ENCODE results near the gene MTM1. TPM values are rescaled to one million over a fixed set of nuclear protein-coding genes. Genes with fewer than 3 reads are reported as not detected.

Gene MTM1
- 7.0 TPM for total RNA-seq

- peak; percentile 59 to 95 (median 92) for DNase-seq (ENCODE audit: low read depth in 2 of 3, low spot score in 2 of 3)
These were observed at the start of gene MTM1 for GRCh38 chrX:150568320-150569154. Gene MTM1, plus strand, starts transcription at chrX:150568621. Its CDS starts 23,994 bp downstream, at chrX:150592615.

DNA sequence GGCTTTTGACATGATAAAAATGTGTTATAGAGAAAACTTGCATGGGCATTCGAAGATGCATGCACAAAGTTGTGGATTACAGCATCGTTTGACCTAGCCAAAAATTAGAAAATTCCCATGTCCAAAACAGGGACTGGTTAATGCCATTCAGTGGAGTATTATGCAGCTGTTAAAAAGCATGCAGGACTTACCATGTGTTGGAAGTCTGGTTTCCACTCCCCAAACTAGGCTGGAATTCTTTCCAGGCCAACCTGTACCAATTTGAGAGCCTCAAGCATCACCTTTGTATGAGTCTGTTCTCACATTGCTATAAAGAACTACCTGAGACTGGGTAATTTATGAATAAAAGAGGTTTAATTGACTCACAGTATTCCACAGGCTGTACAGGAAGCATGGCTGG lies 45.9 kb upstream of the MTM1 start:
- no peak for DNase-seq (ENCODE audit: low read depth in 2 of 3, low spot score in 2 of 3)

GRCh38 chrX:150525061-150525919 lies 43.1 kb upstream of the MTM1 start:
- DNase-seq (ENCODE audit: low read depth in 2 of 3, low spot score in 2 of 3) = no peak

GRCh38 chrX:150526692-150527091 lies 41.7 kb upstream of the MTM1 start:
- no peak for DNase-seq (ENCODE audit: low read depth in 2 of 3, low spot score in 2 of 3)

GRCh38 chrX:150527108-150527507 lies 41.3 kb upstream of the MTM1 start:
- DNase-seq (ENCODE audit: low read depth in 2 of 3, low spot score in 2 of 3) = no peak

- no peak for DNase-seq (ENCODE audit: low read depth in 2 of 3, low spot score in 2 of 3)
These were observed 38.8 kb upstream of the MTM1 start for GRCh38 chrX:150529587-150529986.

GRCh38 chrX:150530821-150531220 lies 37.6 kb upstream of the MTM1 start:
- DNase-seq (ENCODE audit: low read depth in 2 of 3, low spot score in 2 of 3) = no peak

DNA sequence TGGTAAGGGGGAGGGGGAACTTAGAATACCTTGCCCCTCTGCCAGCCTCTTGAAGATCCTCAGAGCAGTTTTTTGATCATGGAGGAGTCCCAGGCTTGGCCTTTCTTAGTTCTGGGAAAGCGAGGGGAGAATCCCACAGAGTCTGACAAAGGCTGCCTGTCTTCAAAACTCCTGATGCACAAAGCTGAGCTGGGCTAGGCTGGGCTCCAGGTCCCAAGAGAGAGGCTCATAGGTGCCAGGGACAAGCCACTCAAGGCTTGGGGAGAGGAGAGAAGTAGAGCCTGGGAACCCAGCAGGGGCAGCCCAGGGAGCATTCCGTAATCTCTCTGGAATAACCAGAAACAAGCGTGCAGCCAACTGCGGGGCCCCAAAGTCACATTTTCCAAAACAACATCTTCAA lies 37.0 kb upstream of the MTM1 start:
- DNase-seq (ENCODE audit: low read depth in 2 of 3, low spot score in 2 of 3) = no peak

GRCh38 chrX:150533863-150534262 lies 34.6 kb upstream of the MTM1 start:
- peak in 1 of 3 donors; percentile 3 for DNase-seq (ENCODE audit: low read depth in 2 of 3, low spot score in 2 of 3)

DNA sequence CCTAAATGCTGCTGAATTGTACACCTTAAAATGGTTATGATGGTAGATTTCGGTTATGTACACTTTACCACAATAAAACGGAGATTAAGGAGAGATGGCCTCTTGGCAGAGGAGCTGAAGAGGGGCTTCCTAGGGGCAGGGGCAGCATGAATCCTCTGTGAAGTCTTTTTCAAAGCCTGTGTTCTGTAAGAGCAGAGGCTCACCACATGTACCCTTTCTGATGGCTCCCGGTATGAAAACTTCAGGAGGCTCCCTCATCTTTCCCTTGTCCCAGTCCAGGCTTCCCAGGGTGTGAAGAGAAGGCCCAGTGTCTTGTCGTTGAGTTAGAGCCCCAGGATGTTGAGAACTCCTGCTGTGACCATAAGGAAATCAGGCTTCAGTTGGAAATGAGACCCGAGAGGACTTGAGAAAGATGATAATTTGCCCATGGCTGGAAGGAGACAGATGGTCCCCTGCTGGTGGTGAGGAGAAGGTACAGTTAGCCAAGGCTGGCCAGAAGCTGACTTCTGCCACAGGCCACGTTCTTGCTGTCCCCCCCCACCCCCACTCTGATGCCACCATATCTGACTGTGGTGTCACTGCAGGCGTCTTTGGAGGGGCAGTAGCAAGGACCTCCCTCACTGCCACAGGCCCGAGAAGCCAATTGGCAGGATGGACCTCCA lies 31.8 kb upstream of the MTM1 start:
- DNase-seq (ENCODE audit: low read depth in 2 of 3, low spot score in 2 of 3) = no peak

DNA sequence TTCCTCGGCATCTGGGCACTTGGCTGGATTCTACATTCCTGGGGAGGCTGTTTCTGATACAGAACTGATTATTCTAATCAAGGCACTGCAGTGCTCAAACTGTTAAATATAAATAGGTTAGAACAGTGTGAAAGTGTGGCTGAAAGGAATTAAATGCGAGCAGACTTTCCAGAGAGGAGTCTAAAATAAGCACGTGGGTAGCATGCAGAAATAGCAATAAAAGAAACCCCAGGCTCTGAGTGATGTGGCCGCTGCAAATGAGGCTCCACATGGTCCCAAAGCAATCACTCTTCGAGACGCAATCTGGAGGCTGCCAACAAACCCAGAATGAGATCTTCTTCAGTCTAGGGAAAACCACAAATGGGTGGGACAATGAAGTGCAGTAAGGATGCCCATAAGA lies 30.6 kb upstream of the MTM1 start:
- DNase-seq (ENCODE audit: low read depth in 2 of 3, low spot score in 2 of 3) = no peak

DNA sequence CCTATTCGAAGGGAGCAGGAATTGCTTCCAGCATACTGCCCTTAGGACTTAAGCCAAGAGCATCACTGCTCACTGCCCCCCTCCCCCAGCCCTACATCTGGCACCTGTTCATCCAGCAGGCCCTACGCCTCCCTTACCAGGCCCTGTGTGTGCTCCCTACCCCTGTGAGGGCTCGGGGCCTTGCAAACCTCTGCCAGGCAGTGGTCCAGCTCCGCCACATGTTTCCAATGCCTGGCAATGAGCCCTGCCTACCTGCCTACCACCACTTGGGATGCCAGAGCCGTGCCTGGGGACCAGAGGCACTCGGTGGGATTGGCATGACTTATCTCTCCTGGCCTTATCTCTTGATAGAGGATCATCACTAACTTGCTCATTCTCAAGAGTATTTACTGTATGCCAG lies 27.5 kb upstream of the MTM1 start:
- no peak for DNase-seq (ENCODE audit: low read depth in 2 of 3, low spot score in 2 of 3)

- no peak for DNase-seq (ENCODE audit: low read depth in 2 of 3, low spot score in 2 of 3)
These were observed 25.6 kb upstream of the MTM1 start for GRCh38 chrX:150542846-150543229.

DNA sequence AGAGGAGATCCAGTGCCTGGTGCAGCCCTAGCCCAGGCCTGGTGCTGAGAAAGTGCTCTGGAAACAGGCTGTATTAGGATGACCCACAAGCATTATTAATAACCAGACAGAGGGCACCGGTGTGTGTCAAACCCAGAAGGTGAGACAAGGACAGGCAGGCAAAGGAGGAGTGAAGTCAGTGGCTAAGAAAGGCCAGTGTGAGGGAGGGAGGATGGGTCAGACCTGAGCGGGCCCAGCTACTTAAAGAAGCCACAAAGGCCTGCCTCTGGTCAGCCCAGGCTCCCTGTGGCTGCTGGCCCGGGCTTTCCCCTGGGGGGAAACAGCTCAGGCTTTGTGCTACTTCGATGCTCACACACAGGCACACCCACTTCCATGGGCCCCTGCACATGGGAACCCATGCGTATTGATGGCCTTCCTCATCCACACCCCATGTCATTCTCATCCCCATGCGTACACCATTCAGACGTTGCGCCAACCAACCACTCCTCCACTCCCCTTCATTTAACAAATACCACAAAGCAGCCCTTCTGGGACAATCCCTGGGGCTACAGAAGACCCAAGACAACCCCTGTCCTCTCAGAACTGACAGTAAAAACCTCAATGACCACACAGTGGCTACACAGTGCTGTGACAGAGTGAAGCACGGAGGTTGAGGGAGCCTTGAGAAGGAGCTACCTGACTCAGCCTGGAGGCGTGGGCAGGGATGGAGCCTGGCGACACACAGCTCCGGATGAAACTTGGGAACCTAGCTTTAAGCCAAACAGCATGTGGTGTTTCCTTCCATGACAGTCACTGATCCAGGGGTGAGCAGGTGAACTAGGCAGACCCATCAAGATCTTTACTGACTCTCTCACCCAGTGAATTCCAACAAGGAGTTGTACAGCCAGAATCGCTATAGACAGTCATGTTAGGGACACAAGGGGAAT lies 24.9 kb upstream of the MTM1 start:
- no peak for DNase-seq (ENCODE audit: low read depth in 2 of 3, low spot score in 2 of 3)

DNA sequence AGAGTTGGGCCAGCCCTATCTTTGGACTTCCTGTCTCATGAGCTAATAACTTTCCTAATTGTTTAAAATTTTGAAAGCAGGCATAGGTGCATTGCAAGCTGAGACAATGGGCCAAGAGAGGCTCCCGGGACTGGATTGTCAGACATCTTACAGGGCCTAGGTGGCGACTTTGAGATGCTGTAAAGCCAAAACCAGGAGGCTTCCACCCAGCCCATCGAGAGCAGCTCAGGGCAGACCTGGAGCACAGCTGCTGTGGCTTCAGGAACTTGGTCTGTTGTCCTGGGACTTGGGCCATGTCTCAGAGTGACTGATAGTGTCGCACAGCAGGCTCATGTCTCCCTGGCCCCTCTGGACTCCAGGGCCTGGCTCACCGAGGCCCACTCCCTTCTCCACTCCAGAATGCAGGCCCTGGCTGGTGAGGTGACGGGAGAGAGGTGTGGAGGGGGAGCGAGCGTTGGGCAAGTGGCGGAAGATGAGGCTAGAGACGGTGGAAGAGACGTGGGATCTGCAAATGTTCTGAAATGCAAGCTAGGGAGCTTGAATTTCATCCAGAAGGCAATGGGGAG lies 24.1 kb upstream of the MTM1 start:
- peak in 1 of 3 donors; percentile 37 for DNase-seq (ENCODE audit: low read depth in 2 of 3, low spot score in 2 of 3)

GRCh38 chrX:150544835-150545770 lies 23.3 kb upstream of the MTM1 start:
- DNase-seq (ENCODE audit: low read depth in 2 of 3, low spot score in 2 of 3) = no peak

- peak in 2 of 3 donors; percentile 36 to 49 for DNase-seq (ENCODE audit: low read depth in 2 of 3, low spot score in 2 of 3)
These were observed 21.7 kb upstream of the MTM1 start for GRCh38 chrX:150546711-150547153.

- no peak for DNase-seq (ENCODE audit: low read depth in 2 of 3, low spot score in 2 of 3)
These were observed 20.9 kb upstream of the MTM1 start for GRCh38 chrX:150547375-150548115.

Data from hematopoietic multipotent progenitor cell (in vitro differentiated cells).